ENCODE results near the gene DVL2. TPM values are rescaled to one million over a fixed set of nuclear protein-coding genes. Genes with fewer than 3 reads are reported as not detected.

DVL2 gene
- total and polyA plus RNA-seq, 4 donors = 3.4 to 24.5 (median 11.3) TPM

DNA sequence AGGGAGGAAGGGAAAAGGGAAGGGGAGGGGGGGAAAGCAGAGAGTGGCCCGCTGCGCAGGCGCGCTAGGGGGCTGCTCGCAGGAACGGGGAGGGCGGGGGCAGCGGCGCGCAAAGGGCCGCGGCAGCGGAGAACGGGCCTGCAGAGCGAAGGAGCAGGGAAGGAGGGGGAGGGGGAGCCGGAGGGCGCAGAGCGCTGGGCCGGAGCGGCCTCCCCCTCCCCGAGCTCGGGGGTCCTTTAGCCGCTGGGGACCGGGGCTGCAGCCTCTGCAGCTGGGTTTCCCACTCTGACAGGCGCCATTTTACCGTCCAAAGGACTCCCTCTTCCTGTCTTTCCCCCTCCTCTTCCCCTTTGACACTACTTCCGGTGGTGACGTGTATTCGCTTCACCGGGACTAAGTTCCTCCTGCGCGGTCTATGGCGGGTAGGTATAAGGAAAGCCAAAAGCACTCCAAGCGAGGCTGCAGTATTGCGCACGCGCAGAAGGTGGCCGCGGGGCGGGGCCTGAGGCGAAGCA, 17.4 kb upstream of the DVL2 start, which contains the start of gene CTDNEP1:
CTDNEP1 (minus strand) TSS at position 74 of the 515 bp plus-strand sequence. CDS start 438 bp downstream, outside the sequence.
- Histone ChIP-seq H3K36me3 (ENCODE audit: control insufficient read depth in 4 of 4, insufficient read depth in 3 of 4, low read depth in 1 of 4, low read length in 3 of 4) (peaks cover under 1 to 18% (median 8%) of the 10 kb centered on the region in 4 donors), H3K4me1 (ENCODE audit: control insufficient read depth in 4 of 4, insufficient read depth in 4 of 4, low read length in 3 of 4) (peaks cover 3 to 33% (median 28%) of the 10 kb centered on the region in 4 donors), H3K4me3 (ENCODE audit: low read depth in 1 of 3, low read length in 3 of 3) (peak within 1 kb of the TSS; percentile 93 to 96 (median 95)), H3K27ac (ENCODE audit: low read depth in 1 of 2, low read length in 2 of 2) (peak within 1 kb of the TSS; percentile 95 to 100), H3K27me3 (ENCODE audit: control insufficient read depth in 4 of 4, insufficient read depth in 4 of 4, low read length in 3 of 4) (no peaks in the 10 kb centered on the region), H3K9ac (ENCODE audit: low read depth in 1 of 2, low read length in 2 of 2) (peak within 1 kb of the TSS; percentile 92 to 95), H3K9me3 (ENCODE audit: control insufficient read depth in 4 of 4, low read length in 3 of 4) (no peaks in the 10 kb centered on the region)
- peak; percentile 98 for DNase-seq (ENCODE audit: low spot score)
- under 1% methylated on average over 41 of the region's 41 CpGs for WGBS
- TF ChIP-seq RAD21 (IDR thresholded peaks at IDR 0.05) = no peak
- TF ChIP-seq JUND (IDR thresholded peaks at IDR 0.05) = peak in 1 of 2 donors; percentile 81
- TF ChIP-seq, protein P1, sequence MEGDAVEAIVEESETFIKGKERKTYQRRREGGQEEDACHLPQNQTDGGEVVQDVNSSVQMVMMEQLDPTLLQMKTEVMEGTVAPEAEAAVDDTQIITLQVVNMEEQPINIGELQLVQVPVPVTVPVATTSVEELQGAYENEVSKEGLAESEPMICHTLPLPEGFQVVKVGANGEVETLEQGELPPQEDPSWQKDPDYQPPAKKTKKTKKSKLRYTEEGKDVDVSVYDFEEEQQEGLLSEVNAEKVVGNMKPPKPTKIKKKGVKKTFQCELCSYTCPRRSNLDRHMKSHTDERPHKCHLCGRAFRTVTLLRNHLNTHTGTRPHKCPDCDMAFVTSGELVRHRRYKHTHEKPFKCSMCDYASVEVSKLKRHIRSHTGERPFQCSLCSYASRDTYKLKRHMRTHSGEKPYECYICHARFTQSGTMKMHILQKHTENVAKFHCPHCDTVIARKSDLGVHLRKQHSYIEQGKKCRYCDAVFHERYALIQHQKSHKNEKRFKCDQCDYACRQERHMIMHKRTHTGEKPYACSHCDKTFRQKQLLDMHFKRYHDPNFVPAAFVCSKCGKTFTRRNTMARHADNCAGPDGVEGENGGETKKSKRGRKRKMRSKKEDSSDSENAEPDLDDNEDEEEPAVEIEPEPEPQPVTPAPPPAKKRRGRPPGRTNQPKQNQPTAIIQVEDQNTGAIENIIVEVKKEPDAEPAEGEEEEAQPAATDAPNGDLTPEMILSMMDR (IDR thresholded peaks at IDR 0.05; ENCODE audit: low read depth, low read length, missing input control) = no peak
- TF ChIP-seq GABPA (IDR thresholded peaks at IDR 0.05 in 1 of 2, conservative IDR thresholded peaks at IDR 0.05 in 1 of 2) = peak; percentile 89 to 94
- TF ChIP-seq FOXA2 (IDR thresholded peaks at IDR 0.05) = no peak
- no peak for TF ChIP-seq FOXA1 (IDR thresholded peaks at IDR 0.05)
- TF ChIP-seq, protein P2, sequence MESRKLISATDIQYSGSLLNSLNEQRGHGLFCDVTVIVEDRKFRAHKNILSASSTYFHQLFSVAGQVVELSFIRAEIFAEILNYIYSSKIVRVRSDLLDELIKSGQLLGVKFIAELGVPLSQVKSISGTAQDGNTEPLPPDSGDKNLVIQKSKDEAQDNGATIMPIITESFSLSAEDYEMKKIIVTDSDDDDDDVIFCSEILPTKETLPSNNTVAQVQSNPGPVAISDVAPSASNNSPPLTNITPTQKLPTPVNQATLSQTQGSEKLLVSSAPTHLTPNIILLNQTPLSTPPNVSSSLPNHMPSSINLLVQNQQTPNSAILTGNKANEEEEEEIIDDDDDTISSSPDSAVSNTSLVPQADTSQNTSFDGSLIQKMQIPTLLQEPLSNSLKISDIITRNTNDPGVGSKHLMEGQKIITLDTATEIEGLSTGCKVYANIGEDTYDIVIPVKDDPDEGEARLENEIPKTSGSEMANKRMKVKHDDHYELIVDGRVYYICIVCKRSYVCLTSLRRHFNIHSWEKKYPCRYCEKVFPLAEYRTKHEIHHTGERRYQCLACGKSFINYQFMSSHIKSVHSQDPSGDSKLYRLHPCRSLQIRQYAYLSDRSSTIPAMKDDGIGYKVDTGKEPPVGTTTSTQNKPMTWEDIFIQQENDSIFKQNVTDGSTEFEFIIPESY (IDR thresholded peaks at IDR 0.05) = no peak
- TF ChIP-seq, protein P3, sequence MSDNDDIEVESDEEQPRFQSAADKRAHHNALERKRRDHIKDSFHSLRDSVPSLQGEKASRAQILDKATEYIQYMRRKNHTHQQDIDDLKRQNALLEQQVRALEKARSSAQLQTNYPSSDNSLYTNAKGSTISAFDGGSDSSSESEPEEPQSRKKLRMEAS (IDR thresholded peaks at IDR 0.05) = no peak
- TF ChIP-seq EGR1 (IDR thresholded peaks at IDR 0.05; ENCODE audit: low read depth in 2 of 2) = no peak
- no peak for TF ChIP-seq NR2F2 (IDR thresholded peaks at IDR 0.05)
- TF ChIP-seq TAF1 (conservative IDR thresholded peaks at IDR 0.05) = no peak
- TF ChIP-seq YY1 (IDR thresholded peaks at IDR 0.05) = peak; percentile 98
- TF ChIP-seq HNF4G (IDR thresholded peaks at IDR 0.05) = no peak
- TF ChIP-seq RXRA (IDR thresholded peaks at IDR 0.05) = no peak
- no peak for TF ChIP-seq SP1 (IDR thresholded peaks at IDR 0.05)
- TF ChIP-seq, protein P4, sequence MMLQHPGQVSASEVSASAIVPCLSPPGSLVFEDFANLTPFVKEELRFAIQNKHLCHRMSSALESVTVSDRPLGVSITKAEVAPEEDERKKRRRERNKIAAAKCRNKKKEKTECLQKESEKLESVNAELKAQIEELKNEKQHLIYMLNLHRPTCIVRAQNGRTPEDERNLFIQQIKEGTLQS (IDR thresholded peaks at IDR 0.05) = no peak
- TF ChIP-seq, protein P5, sequence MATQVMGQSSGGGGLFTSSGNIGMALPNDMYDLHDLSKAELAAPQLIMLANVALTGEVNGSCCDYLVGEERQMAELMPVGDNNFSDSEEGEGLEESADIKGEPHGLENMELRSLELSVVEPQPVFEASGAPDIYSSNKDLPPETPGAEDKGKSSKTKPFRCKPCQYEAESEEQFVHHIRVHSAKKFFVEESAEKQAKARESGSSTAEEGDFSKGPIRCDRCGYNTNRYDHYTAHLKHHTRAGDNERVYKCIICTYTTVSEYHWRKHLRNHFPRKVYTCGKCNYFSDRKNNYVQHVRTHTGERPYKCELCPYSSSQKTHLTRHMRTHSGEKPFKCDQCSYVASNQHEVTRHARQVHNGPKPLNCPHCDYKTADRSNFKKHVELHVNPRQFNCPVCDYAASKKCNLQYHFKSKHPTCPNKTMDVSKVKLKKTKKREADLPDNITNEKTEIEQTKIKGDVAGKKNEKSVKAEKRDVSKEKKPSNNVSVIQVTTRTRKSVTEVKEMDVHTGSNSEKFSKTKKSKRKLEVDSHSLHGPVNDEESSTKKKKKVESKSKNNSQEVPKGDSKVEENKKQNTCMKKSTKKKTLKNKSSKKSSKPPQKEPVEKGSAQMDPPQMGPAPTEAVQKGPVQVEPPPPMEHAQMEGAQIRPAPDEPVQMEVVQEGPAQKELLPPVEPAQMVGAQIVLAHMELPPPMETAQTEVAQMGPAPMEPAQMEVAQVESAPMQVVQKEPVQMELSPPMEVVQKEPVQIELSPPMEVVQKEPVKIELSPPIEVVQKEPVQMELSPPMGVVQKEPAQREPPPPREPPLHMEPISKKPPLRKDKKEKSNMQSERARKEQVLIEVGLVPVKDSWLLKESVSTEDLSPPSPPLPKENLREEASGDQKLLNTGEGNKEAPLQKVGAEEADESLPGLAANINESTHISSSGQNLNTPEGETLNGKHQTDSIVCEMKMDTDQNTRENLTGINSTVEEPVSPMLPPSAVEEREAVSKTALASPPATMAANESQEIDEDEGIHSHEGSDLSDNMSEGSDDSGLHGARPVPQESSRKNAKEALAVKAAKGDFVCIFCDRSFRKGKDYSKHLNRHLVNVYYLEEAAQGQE (IDR thresholded peaks at IDR 0.05) = no peak
- no peak for TF ChIP-seq HNF4A (conservative IDR thresholded peaks at IDR 0.05)
